Transverse colon (tissue), 4 donors: ENCODE data around the gene TAF4. TPM values are rescaled to one million over a fixed set of nuclear protein-coding genes. Genes with fewer than 3 reads are reported as not detected.

Experiments used
- DNase-seq: peaks from one replicate; pipeline ENCODE4 v3.0.0-alpha.2; 2019
- H3K27ac ChIP-seq, 4 donors: fragments of 200-600 bp; sonication (generic); 2 replicates each; pipeline ENCODE4 v1.5.1; 2016 to 2018; ENCODE audit warnings: inconsistent platforms in 4 of 4
- H3K27me3 ChIP-seq: fragments of 200-600 bp; sonication (generic); 2 replicates; pipeline ENCODE4 v1.5.1; 2017; ENCODE audit warnings: inconsistent platforms
- H3K36me3 ChIP-seq, 4 donors: fragments of 200-600 bp; sonication (generic); 2 replicates each; pipeline ENCODE4 v1.5.1; 2017 to 2019; ENCODE audit warnings: inconsistent platforms in 4 of 4
- H3K4me1 ChIP-seq, 4 donors: fragments of 200-600 bp; sonication (generic); 2 replicates each; pipeline ENCODE4 v1.5.1; 2017 to 2020; ENCODE audit warnings: inconsistent platforms in 4 of 4
- H3K4me3 ChIP-seq, 4 donors: fragments of 200-600 bp; sonication (generic); 1 replicate in 1 of 4; 2 replicates in 3 of 4; pipeline versions ENCODE4 v1.5.1 to v1.6.1; 2017 to 2019; ENCODE audit warnings: inconsistent platforms in 4 of 4
- H3K9me3 ChIP-seq, 2 donors: fragments of 200-600 bp; sonication (generic); 2 replicates each; pipeline ENCODE4 v1.5.1; 2017 to 2019; ENCODE audit warnings: inconsistent platforms in 2 of 2
- EP300 ChIP-seq: sonication (generic); formaldehyde crosslinking; IDR thresholded peaks from one replicate; pipeline ENCODE4 v1.6.1; 2017; ENCODE audit warnings: antibody characterized with exemption, low read depth
- POLR2A ChIP-seq: fragments of 450-650 bp; IDR thresholded peaks from one replicate; pipeline ENCODE4 v1.6.1; 2016; ENCODE audit warnings: antibody characterized with exemption, mild to moderate bottlenecking, moderate library complexity
- POLR2AphosphoS5 ChIP-seq, 3 donors: sonication (generic); formaldehyde crosslinking; IDR thresholded peaks; one replicate each; pipeline ENCODE4 v1.6.1; 2016; ENCODE audit warnings: antibody characterized with exemption in 3 of 3
- WGBS, 2 donors: methylation state at CpG; one replicate each; pipeline ENCODE4 v1.1.5; 2018; ENCODE audit warnings: low coverage in 1 of 2; 5-methylcytosine and 5-hydroxymethylcytosine counted together
- in situ Hi-C, 4 donors: fragments of 200-750 bp; cut with MboI; loops; one replicate each; pipeline versions ENCODE4 v1.15.0 to v1.15.1; 2017; ENCODE audit warnings: low sequenced_read_pairs in 3 of 4, low pct_ligation_motif_present in 1 of 4, low pct_unique_long_range_greater_than_20kb in 1 of 4
- intact Hi-C: fragments of 100-400 bp; cut with DNase I; formaldehyde crosslinking; loops from one replicate; pipeline ENCODE4 v1.15.1; 2023; ENCODE audit warnings: low total_unique reads
- total RNA-seq, 4 donors: library from RNA; depleted of rRNA; stranded (reverse); fragments of >200 nt; gene quantifications; one replicate each; pipeline ENCODE4 v1.1.0, GENCODE V29; 2016
- TF ChIP-seq, protein P1 (sequence below), 5 experiments: fragments of 200-600 bp in 3 of 5; fragments of 450-650 bp in 2 of 5; sonication (generic) in 3 of 5; IDR thresholded peaks; 1 replicate in 2 of 5; 2 replicates in 3 of 5; pipeline ENCODE4 v1.5.1; 2016 to 2017; ENCODE audit warnings: antibody characterized with exemption in 5 of 5, inconsistent platforms in 3 of 5, mild to moderate bottlenecking in 2 of 5, moderate library complexity in 1 of 5

The TAF4 gene
- total RNA-seq, 4 donors from 2014 or later = 18.9 to 39.5 (median 24.3) TPM

DNA sequence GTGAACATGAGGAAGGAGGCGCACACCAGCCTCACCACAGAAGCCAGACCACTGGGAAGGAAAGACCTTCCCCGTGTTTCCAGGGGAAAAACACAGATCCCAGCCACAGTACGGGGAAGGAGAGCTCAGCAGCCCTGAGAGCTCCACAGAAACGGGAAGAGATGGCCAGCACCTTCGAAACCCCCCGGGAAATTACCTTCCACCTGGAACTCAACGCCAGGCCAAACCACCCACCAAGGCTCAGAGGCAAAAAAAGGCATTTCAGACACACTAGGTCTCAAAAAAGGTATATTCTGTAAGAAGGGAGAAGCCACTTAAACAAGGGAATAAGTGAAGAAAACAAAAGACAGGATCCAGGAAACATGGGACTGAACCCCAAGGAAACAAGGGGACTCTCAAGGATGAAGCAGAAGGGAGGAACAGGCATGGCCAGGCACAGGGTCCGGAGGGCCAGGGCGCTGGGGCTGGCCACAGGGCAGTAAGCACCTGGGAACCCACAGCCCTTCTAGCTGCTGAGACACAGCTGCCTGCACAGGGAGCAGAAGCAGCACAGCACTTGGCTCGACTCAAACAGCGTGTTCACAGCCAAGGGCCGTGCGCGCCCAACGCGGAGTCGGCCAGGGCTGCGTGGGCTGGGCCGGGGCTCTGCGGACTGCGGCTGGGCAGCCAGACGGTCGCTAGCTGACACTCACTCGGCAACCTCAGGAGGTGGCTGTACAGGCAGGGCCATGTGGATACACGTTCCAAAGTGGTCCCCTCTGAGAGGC is 44.6 kb downstream of the TAF4 start:
- H3K27me3 ChIP-seq = no peaks in the 10 kb centered on the region
- no peaks in the 10 kb centered on the region for H3K9me3 ChIP-seq
- no peak overlapping the region for H3K27ac ChIP-seq
- H3K4me1 ChIP-seq = peaks cover 5 to 19% (median 9%) of the 10 kb centered on the region in 4 donors
- 78 to 83% methylated on average over 6 to 25 of the region's 25 CpGs for WGBS, 2 donors
- in situ Hi-C loops = loop anchor here in 1 of 4 donors (10.0 kb wide), 1 partner anchor 124 kb away; the partner anchor contains the start of genes PSMA7 and SS18L1
- H3K36me3 ChIP-seq = no peaks in the 10 kb centered on the region
- intact Hi-C loops = loop anchor here (5.0 kb wide), 1 partner anchor 116 kb away; no protein-coding TSS in a partner anchor
- TF ChIP-seq POLR2A (no peak), EP300 (no peak), POLR2AphosphoS5 (IDR thresholded peaks at IDR 0.05) (no peak)
- TF ChIP-seq, protein P1, sequence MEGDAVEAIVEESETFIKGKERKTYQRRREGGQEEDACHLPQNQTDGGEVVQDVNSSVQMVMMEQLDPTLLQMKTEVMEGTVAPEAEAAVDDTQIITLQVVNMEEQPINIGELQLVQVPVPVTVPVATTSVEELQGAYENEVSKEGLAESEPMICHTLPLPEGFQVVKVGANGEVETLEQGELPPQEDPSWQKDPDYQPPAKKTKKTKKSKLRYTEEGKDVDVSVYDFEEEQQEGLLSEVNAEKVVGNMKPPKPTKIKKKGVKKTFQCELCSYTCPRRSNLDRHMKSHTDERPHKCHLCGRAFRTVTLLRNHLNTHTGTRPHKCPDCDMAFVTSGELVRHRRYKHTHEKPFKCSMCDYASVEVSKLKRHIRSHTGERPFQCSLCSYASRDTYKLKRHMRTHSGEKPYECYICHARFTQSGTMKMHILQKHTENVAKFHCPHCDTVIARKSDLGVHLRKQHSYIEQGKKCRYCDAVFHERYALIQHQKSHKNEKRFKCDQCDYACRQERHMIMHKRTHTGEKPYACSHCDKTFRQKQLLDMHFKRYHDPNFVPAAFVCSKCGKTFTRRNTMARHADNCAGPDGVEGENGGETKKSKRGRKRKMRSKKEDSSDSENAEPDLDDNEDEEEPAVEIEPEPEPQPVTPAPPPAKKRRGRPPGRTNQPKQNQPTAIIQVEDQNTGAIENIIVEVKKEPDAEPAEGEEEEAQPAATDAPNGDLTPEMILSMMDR (IDR thresholded peaks at IDR 0.05) = no peak
- H3K4me3 ChIP-seq = no peak overlapping the region
- DNase-seq = peak; percentile 18

DNA sequence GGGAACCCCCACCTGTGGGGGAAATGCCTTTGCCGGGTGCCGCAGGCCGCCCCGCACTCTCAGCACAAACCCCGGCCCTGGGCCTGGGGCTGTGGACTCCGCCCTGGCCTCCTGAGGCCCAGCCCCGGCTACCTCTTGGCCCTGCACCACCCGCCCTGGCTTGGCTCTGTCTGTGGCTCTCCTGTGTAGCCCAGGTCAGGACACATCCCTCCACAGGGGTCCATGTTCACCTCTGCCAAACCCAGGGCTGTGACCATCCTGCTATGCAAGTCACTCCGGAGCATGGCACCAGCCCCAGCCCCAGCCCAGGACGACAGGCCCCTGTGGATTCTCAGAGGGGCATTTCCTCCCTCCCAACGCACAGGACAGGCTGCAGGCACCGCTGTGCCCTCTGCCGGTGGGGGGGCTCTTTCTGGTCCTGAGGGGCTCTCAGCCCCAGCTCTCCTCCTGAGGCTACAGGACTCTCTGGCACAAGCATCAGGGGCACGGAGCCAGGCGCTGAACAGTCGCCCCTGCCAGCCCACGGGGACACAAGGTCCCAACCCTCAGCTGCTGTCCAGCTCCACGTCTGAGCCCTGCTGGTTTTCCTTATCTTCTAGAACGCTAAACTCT is 45.7 kb downstream of the TAF4 start:
- in situ Hi-C loops (loop anchor here in 2 of 4 donors (10.0 kb wide), 1 partner anchor 125 kb away; the partner anchor contains the start of genes PSMA7 (in 2 of the 2) and SS18L1 (in 2 of the 2)), intact Hi-C loops (loop anchor here (5.0 kb wide), 1 partner anchor 117 kb away; no protein-coding TSS in a partner anchor)
- H3K36me3 ChIP-seq = no peaks in the 10 kb centered on the region
- no peak overlapping the region for H3K4me3 ChIP-seq
- H3K27ac ChIP-seq = no peak overlapping the region
- H3K4me1 ChIP-seq = peaks cover 0 to 10% (median 6%) of the 10 kb centered on the region in 4 donors
- WGBS, 2 donors = 80 to 85% methylated on average over 1 to 19 of the region's 19 CpGs
- H3K9me3 ChIP-seq = no peaks in the 10 kb centered on the region
- TF ChIP-seq, protein P1 (IDR thresholded peaks at IDR 0.05) = no peak
- TF ChIP-seq EP300 = no peak
- TF ChIP-seq POLR2AphosphoS5 (IDR thresholded peaks at IDR 0.05) = no peak
- no peak for TF ChIP-seq POLR2A
- DNase-seq = no peak
- no peaks in the 10 kb centered on the region for H3K27me3 ChIP-seq

DNA sequence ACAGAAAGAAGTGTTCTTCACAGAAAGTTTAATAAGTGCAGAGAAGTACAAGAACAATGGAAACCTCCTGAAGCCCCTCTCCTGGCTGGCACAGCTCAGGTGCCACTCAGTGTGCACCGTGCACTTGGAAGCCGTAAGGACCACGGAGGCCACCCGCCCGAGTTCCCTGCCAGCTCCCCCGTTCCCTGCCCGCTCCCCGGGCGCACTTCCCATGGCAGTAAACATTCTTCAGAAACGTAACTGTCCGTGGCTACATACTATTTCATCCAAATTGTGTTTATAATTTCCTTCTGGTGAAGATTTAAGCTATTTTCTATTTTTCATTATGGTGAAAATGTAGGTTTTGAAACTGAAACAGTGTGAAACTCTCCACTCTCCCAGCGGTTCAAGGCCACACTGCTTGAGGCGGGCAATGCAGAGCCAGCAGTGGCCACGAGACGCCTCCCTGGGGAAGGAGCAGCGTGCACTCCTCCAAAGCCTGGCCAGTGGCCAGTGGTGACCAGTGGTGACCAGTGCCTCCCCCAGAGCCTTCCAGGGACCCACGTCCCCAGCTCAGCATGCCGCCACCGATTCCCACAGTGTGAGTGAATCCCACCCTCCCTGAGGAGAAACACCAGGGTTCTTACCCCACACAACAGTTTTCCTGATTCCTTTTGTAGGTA is 46.4 kb downstream of the TAF4 start:
- DNase-seq = no peak
- in situ Hi-C loops (loop anchor here in 1 of 4 donors (10.0 kb wide), 1 partner anchor 126 kb away; the partner anchor contains the start of genes PSMA7 and SS18L1), intact Hi-C loops (no loop called here)
- H3K4me3 ChIP-seq = no peak overlapping the region
- no peaks in the 10 kb centered on the region for H3K27me3 ChIP-seq
- no peak overlapping the region for H3K27ac ChIP-seq
- peaks cover 0 to 10% (median 6%) of the 10 kb centered on the region in 4 donors for H3K4me1 ChIP-seq
- no peaks in the 10 kb centered on the region for H3K9me3 ChIP-seq
- TF ChIP-seq, protein P1 (IDR thresholded peaks at IDR 0.05) = no peak
- no peak for TF ChIP-seq EP300
- no peak for TF ChIP-seq POLR2A
- TF ChIP-seq POLR2AphosphoS5 (IDR thresholded peaks at IDR 0.05) = no peak
- WGBS, 2 donors = 84% methylated on average over 19 of the region's 19 CpGs; no CpG with 5 or more reads in 1 of the 2 donors
- H3K36me3 ChIP-seq = no peaks in the 10 kb centered on the region
